ENCODE measurements around the gene KIF1C.
"Not testable (repeated sequence)": the region's sequence is repeated elsewhere in the genome, so short reads cannot be mapped to it uniquely, and the experiment has no call there.

Gene KIF1C

DNA sequence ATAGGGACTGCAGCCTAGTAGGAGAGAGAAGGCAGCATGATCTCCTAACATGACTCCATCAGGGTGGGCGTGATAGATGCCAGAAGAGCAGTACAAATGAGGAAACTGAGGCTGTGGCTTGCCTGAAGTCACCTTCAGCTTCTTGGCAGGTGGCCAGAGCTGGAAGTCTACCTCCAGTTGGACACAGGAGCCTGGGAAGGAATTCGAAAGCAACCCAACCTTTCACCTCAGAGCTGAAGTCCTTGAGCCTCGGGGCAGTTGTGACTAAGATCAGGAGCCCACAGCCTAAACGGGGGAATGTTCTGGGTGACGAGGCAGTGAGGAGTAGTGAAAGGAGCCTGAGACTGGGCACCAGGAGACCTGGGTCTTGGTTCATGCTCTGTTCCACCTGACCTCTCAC lies 46.9 kb downstream of the KIF1C start:
- no peak for DNase-seq (ENCODE audit: low read depth in 3 of 3)

DNA sequence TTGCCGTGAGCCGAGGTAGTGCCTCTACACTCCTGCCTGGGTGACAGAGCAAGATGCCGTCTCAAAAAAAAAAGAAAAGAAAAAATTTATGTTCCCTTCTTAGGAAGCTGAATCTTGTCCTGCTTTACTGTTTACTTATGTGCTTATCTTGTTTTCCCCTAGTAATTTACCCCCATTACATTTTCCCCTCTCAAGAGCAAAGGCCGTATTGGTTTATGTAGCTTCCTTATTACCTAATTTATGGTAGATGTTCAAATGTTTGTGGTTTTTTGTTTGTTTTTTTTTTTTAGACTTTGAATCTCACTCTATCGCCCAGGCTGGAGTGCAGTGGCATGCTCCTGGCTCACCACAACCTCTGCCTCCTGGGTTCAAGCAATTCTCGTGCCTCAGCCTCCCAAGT lies 47.7 kb downstream of the KIF1C start:
- DNase-seq (ENCODE audit: low read depth in 3 of 3) = no peak

DNA sequence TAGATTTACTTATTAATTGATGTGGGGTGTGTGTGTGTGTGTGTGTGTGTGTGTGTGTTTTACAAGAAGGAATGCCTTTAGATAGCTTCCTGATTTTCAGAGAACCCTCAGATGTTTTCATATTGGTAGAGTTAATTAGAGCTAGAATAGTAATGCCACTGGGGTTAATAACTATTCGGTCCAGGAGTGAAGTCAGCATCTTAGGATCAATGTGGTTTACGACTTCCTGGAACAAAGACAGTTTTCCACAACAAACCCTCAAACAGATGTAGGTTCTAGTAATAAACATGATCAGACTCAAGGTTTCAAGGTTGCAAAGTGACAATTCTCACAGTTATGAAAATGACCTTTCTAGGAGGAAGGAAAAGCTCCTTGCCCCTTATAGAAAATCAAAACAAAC lies 49.7 kb downstream of the KIF1C start:
- DNase-seq (ENCODE audit: low read depth in 3 of 3) = no peak

DNA sequence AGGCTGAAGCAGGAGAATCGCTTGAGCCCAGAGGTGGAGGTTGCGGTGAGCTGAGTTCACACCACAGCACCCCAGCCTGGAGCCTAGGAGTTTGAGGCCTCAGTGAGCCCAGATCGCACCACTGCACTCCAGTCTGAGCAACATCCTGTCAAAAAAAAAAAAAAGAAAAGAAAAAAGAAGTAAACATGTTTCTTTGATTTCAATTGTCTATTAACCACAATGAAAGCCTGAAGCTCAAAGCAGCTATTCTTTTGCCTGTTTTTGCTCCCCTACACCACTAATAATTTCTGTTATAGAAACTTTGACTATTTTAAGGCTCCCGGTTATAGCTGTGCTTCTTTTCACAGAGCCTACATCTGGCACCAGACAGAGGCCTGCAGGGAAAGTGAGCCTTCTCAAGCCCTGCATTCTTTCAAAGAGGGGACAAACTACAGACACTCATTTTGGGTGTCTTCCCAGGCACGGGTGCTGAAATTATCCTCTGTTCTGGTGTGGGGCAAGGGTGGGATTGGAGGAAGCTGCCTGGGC lies 51.6 kb downstream of the KIF1C start:
- peak in 1 of 3 experiments; percentile 49 for DNase-seq (ENCODE audit: low read depth in 3 of 3)

DNA sequence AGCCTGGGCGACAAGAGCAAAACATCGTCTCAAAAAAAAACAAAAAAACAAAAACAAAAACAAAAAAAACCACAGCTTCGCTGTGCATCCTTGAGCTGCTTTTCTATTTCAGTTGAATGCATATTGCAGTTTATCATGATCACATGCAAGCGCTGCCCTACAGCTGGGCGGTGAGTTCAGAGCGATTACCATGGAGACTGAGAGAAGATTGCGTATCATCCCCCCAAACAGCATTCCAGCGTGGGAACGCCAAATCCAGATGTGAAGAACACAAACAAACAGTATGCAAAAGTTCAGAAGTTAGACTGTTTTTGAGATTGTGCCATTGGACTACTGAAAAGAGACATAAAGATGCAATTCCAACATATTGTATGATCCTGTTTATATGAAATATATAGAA lies 52.5 kb downstream of the KIF1C start:
- DNase-seq (ENCODE audit: low read depth in 3 of 3) = no peak

GRCh38 chr17:5055543-5055942 lies 57.8 kb downstream of the KIF1C start:
- no peak for DNase-seq (ENCODE audit: low read depth in 3 of 3)

DNA sequence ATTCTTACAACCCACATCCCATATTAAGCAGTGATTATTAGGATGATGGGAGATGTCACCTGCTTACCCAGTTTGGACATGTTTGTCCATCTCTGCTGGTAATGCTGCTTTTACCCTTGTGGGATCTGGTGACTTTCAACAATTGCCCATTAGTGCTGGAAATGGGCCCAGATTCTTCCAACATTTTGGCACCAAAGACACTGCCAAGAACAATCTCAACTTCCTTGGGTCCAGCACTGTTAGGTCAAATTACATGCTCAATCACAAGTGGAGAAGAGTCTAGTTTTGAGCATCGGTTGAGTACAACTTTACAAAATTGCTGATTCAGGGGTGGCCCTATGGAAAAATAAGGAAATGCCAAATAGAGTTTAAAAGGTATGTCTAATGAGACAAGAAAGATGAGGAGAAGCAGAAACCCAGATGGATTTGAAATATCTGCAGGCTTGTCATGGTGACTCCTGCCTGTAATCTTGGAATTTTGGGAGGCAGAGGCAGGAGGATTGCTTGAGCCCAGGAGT lies 67.5 kb downstream of the KIF1C start:
- no peak for DNase-seq (ENCODE audit: low read depth in 3 of 3)

GRCh38 chr17:5068236-5068635 lies 70.5 kb downstream of the KIF1C start:
- no peak for DNase-seq (ENCODE audit: low read depth in 3 of 3)

GRCh38 chr17:5069724-5070123 lies 72.0 kb downstream of the KIF1C start:
- no peak for DNase-seq (ENCODE audit: low read depth in 3 of 3)

- not testable (repeated sequence) for DNase-seq (ENCODE audit: low read depth in 3 of 3)
Measured at GRCh38 chr17:5075472-5075871, 77.7 kb downstream of the KIF1C start.

DNA sequence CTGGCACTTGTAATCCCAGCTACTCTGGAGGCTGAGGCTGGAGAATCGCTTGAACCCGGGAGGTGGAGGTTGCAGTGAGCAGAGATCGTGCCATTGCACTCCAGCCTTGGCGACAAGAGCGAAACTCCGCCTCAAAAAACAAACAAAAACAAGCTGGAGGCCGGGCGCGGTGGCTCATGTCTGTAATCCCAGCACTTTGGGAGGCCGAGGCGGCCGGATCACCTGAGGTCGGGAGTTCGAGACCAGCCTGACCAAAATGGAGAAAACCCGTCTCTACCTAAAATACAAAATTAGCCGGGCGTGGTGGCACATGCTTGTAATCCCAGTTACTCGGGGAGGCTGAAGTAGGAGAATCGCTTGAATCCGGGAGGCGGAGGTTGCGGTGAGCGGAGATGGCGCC lies 79.5 kb downstream of the KIF1C start:
- DNase-seq (ENCODE audit: low read depth in 3 of 3) = not testable (repeated sequence)

GRCh38 chr17:5077781-5078105 lies 80.0 kb downstream of the KIF1C start:
- no peak for DNase-seq (ENCODE audit: low read depth in 3 of 3)

Measured in stimulated activated CD4-positive, alpha-beta T cell treated with anti-CD3 and anti-CD28 coated beads, TNF-alpha, amount 100 ng/mL, for 4 hours (primary cell).